SK-N-SH treated with all-trans-retinoic acid at 6 μM for 48 hours (cell line): ENCODE data around the gene SNX8.

Experiments used
- ATAC-seq: fragments of 200-7000 bp; cut with Tn5 transposase; 3 replicates; pipeline ENCODE4 v1.9.1; 2020; ENCODE audit warnings: mild to moderate bottlenecking, moderate library complexity
- BACH2 ChIP-seq: fragments of 250-450 bp; sonication (Bioruptor Pico); IDR thresholded peaks from 2 replicates; pipeline ENCODE4 v1.9.0; 2021; ENCODE audit warnings: mild to moderate bottlenecking, borderline replicate concordance
- CREB5 ChIP-seq: fragments of 250-450 bp; sonication (Bioruptor Pico); IDR thresholded peaks from 2 replicates; pipeline ENCODE4 v1.5.1; 2020; ENCODE audit warnings: low read depth, mild to moderate bottlenecking, moderate library complexity
- CSDC2 ChIP-seq: fragments of 250-450 bp; sonication (Bioruptor Pico); IDR thresholded peaks from 2 replicates; pipeline ENCODE4 v1.5.0; 2020; ENCODE audit warnings: mild to moderate bottlenecking, moderate library complexity
- CSRNP3 ChIP-seq: fragments of 250-450 bp; sonication (Bioruptor Pico); IDR thresholded peaks from 2 replicates; pipeline ENCODE4 v1.5.1; 2021; ENCODE audit warnings: mild to moderate bottlenecking, moderate library complexity
- GLIS3 ChIP-seq: fragments of 250-450 bp; sonication (Bioruptor Pico); IDR thresholded peaks from 2 replicates; pipeline ENCODE4 v1.5.0; 2020; ENCODE audit warnings: mild to moderate bottlenecking, moderate library complexity
- ISL1 ChIP-seq: fragments of 250-450 bp; sonication (Bioruptor Pico); IDR thresholded peaks from 2 replicates; pipeline ENCODE4 v2.1.2; 2022; ENCODE audit warnings: mild to moderate bottlenecking, moderate library complexity
- OSR1 ChIP-seq: fragments of 250-450 bp; sonication (Bioruptor Pico); IDR thresholded peaks from 2 replicates; pipeline ENCODE4 v1.8.0; 2022; ENCODE audit warnings: moderate library complexity, mild to moderate bottlenecking, inconsistent platforms
- PATZ1 ChIP-seq: fragments of 250-450 bp; sonication (Bioruptor Pico); IDR thresholded peaks from 2 replicates; pipeline ENCODE4 v1.8.0; 2020; ENCODE audit warnings: mild to moderate bottlenecking, moderate library complexity, borderline replicate concordance
- POU6F1 ChIP-seq: fragments of 250-450 bp; sonication (Bioruptor Pico); IDR thresholded peaks from 2 replicates; pipeline ENCODE4 v1.8.0; 2021; ENCODE audit warnings: low read depth, mild to moderate bottlenecking, moderate library complexity, borderline replicate concordance
- PPARA ChIP-seq: fragments of 250-450 bp; sonication (Bioruptor Pico); IDR thresholded peaks from 2 replicates; pipeline ENCODE4 v1.5.0; 2020; ENCODE audit warnings: mild to moderate bottlenecking, borderline replicate concordance
- RARB ChIP-seq: fragments of 250-450 bp; sonication (Bioruptor Pico); IDR thresholded peaks from 2 replicates; pipeline ENCODE4 v1.8.0; 2021; ENCODE audit warnings: mild to moderate bottlenecking, moderate library complexity
- SNAI2 ChIP-seq: fragments of 250-450 bp; sonication (Bioruptor Pico); IDR thresholded peaks from 2 replicates; pipeline ENCODE4 v1.5.0; 2020; ENCODE audit warnings: mild to moderate bottlenecking, moderate library complexity
- TCF4 ChIP-seq: fragments of 250-450 bp; sonication (Bioruptor Pico); IDR thresholded peaks from 2 replicates; pipeline ENCODE4 v1.8.0; 2021; ENCODE audit warnings: mild to moderate bottlenecking, moderate library complexity, borderline replicate concordance
- TOX ChIP-seq: fragments of 250-450 bp; sonication (Bioruptor Pico); IDR thresholded peaks from 2 replicates; pipeline ENCODE4 v1.8.0; 2021; ENCODE audit warnings: mild to moderate bottlenecking, moderate library complexity, borderline replicate concordance
- TSHZ2 ChIP-seq: fragments of 250-450 bp; sonication (Bioruptor Pico); IDR thresholded peaks from 2 replicates; pipeline ENCODE4 v1.5.0; 2020; ENCODE audit warnings: mild to moderate bottlenecking, moderate library complexity
- ZC3H10 ChIP-seq: fragments of 250-450 bp; sonication (Bioruptor Pico); IDR thresholded peaks from 2 replicates; pipeline ENCODE4 v1.5.1; 2021; ENCODE audit warnings: mild to moderate bottlenecking, moderate library complexity
- ZFP3 ChIP-seq: fragments of 250-450 bp; sonication (Bioruptor Pico); IDR thresholded peaks from 2 replicates; pipeline ENCODE4 v1.5.0; 2020; ENCODE audit warnings: mild to moderate bottlenecking, moderate library complexity
- ZFP30 ChIP-seq: fragments of 450-650 bp; formaldehyde crosslinking; IDR thresholded peaks from 2 replicates; pipeline ENCODE4 v1.5.0; 2022; ENCODE audit warnings: mild to moderate bottlenecking, moderate library complexity
- ZNF565 ChIP-seq: fragments of 450-650 bp; formaldehyde crosslinking; conservative IDR thresholded peaks from 2 replicates; pipeline ENCODE4 v1.5.0; 2020; ENCODE audit warnings: low read depth, mild to moderate bottlenecking, moderate library complexity
- ZNF70 ChIP-seq: fragments of 450-650 bp; formaldehyde crosslinking; IDR thresholded peaks from 2 replicates; pipeline ENCODE4 v1.5.0; 2020; ENCODE audit warnings: mild to moderate bottlenecking, moderate library complexity
- ZNF8 ChIP-seq: fragments of 450-650 bp; formaldehyde crosslinking; IDR thresholded peaks from 2 replicates; pipeline ENCODE4 v1.5.0; 2020; ENCODE audit warnings: mild to moderate bottlenecking, moderate library complexity

The SNX8 gene

GRCh38 chr7:2275101-2275500 is 39.1 kb downstream of the SNX8 start:
- ATAC-seq: no peak
- no peak for TF ChIP-seq RARB
- TF ChIP-seq CSRNP3 (CRISPR knock-in tag): no peak
- no peak for TF ChIP-seq PPARA
- no peak for TF ChIP-seq ZC3H10
- TF ChIP-seq POU6F1 (CRISPR knock-in tag): no peak
- TF ChIP-seq ZNF565 (CRISPR knock-in tag): no peak
- no peak for TF ChIP-seq ZNF8 (CRISPR knock-in tag)
- TF ChIP-seq PATZ1 (CRISPR knock-in tag): no peak
- TF ChIP-seq GLIS3: no peak
- TF ChIP-seq TOX (CRISPR knock-in tag): no peak
- TF ChIP-seq TSHZ2 (CRISPR knock-in tag): no peak
- no peak for TF ChIP-seq ZFP3 (CRISPR knock-in tag)
- TF ChIP-seq TCF4: no peak
- no peak for TF ChIP-seq ZFP30 (CRISPR knock-in tag)
- no peak for TF ChIP-seq CREB5 (CRISPR knock-in tag)
- TF ChIP-seq ZNF70 (CRISPR knock-in tag): no peak
- no peak for TF ChIP-seq OSR1 (CRISPR knock-in tag)

- ATAC-seq: no peak
- TF ChIP-seq BACH2 (CRISPR knock-in tag): no peak
- TF ChIP-seq ZC3H10: no peak
- no peak for TF ChIP-seq ZFP3 (CRISPR knock-in tag)
- TF ChIP-seq PPARA: no peak
- TF ChIP-seq TCF4: no peak
- no peak for TF ChIP-seq ZNF8 (CRISPR knock-in tag)
- no peak for TF ChIP-seq PATZ1 (CRISPR knock-in tag)
- no peak for TF ChIP-seq OSR1 (CRISPR knock-in tag)
- no peak for TF ChIP-seq SNAI2 (CRISPR knock-in tag)
- TF ChIP-seq CSRNP3 (CRISPR knock-in tag): no peak
- TF ChIP-seq POU6F1 (CRISPR knock-in tag): no peak
- no peak for TF ChIP-seq CSDC2 (CRISPR knock-in tag)
- no peak for TF ChIP-seq RARB
- no peak for TF ChIP-seq TOX (CRISPR knock-in tag)
- no peak for TF ChIP-seq TSHZ2 (CRISPR knock-in tag)
- no peak for TF ChIP-seq ISL1 (CRISPR knock-in tag)
Observed at GRCh38 chr7:2274666-2275065, 39.6 kb downstream of the SNX8 start.
